ENCODE measurements around the gene RAP1A. TPM values are rescaled to one million over a fixed set of nuclear protein-coding genes. Genes with fewer than 3 reads are reported as not detected.
"Not testable (repeated sequence)": the region's sequence is repeated elsewhere in the genome, so short reads cannot be mapped to it uniquely, and the experiment has no call there.

RAP1A gene
- total RNA-seq, 1 experiment from 2014 or later, result 55.2 TPM

- Histone ChIP-seq H3K36me3 (ENCODE audit: low read depth) (no peaks in the 10 kb centered on the region), H3K4me1 (replicated peaks; ENCODE audit: insufficient read depth) (peaks cover 13% of the 10 kb centered on the region), H3F3A (ENCODE audit: insufficient read depth, low read depth) (no peaks in the 10 kb centered on the region; the same call in 1 of the 2 replicates), H3K27me3 (ENCODE audit: insufficient read depth, low read depth) (peaks cover 29% of the 10 kb centered on the region; the same call in 1 of the 2 replicates), H2AFZ (peak overlapping the region; percentile 92), H4K20me1 (ENCODE audit: insufficient read depth) (0 out of 2 replicates have a peak, but pooled peaks cover 3% of the 10 kb centered on the region), H3K9me3 (ENCODE audit: insufficient read depth, low read depth) (no peaks in the 10 kb centered on the region), H3K4me2 (peak overlapping the region; percentile 99), H3K27ac (no peak overlapping the region), H3K4me3 (peak overlapping the region; percentile 54), H3K9me2 (ENCODE audit: insufficient read depth) (no peaks in the 10 kb centered on the region), H3K79me2 (ENCODE audit: low read depth) (no peaks in the 10 kb centered on the region)
- ChIA-PET CTCF (no interaction called here), POLR2A (ENCODE audit: unreplicated experiment) (no interaction called here)
- intact Hi-C loops (cut with micrococcal nuclease; ENCODE audit: unreplicated experiment), result loop anchor here (1.0 kb wide), 1 partner anchor 15 kb away; the partner anchor contains the start of gene DDX20
- TF ChIP-seq EZH2 (IDR thresholded peaks at IDR 0.05; ENCODE audit: low read depth) (peak; percentile 93), CTCF (conservative IDR thresholded peaks at IDR 0.05) (no peak)
- DNase-seq, result peak in 1 of 2 experiments; percentile 50
- BruUV-seq (replicated peaks), result no TSS peak
Observed at GRCh38 chr1:111739925-111740765, 120.6 kb downstream of the RAP1A start.

- CTCF ChIA-PET; intact Hi-C loops (cut with micrococcal nuclease; ENCODE audit: unreplicated experiment); H3K36me3 ChIP-seq (ENCODE audit: low read depth): not testable (repeated sequence)
Observed at GRCh38 chr1:111742292-111742691, 122.7 kb downstream of the RAP1A start.

GRCh38 chr1:111742938-111743549 lies 123.5 kb downstream of the RAP1A start:
- Histone ChIP-seq H3K79me2 (ENCODE audit: low read depth) (no peaks in the 10 kb centered on the region), H4K20me1 (ENCODE audit: insufficient read depth) (no peaks in the 10 kb centered on the region), H3K4me1 (replicated peaks; ENCODE audit: insufficient read depth) (peaks cover 10% of the 10 kb centered on the region), H3K4me2 (no peak overlapping the region), H3K9me3 (ENCODE audit: insufficient read depth, low read depth) (no peaks in the 10 kb centered on the region), H3K4me3 (no peak overlapping the region), H3K27ac (no peak overlapping the region), H2AFZ (no peak overlapping the region), H3F3A (ENCODE audit: insufficient read depth, low read depth) (no peaks in the 10 kb centered on the region; the same call in 1 of the 2 replicates), H3K9me2 (ENCODE audit: insufficient read depth) (no peaks in the 10 kb centered on the region), H3K36me3 (ENCODE audit: low read depth) (no peaks in the 10 kb centered on the region), H3K27me3 (ENCODE audit: insufficient read depth, low read depth) (peaks cover 29% of the 10 kb centered on the region; the same call in 1 of the 2 replicates)
- POLR2A ChIA-PET (ENCODE audit: unreplicated experiment), result no interaction called here
- CTCF ChIA-PET, result no interaction called here
- BruUV-seq (replicated peaks), result no TSS peak
- no peak for DNase-seq
- intact Hi-C loops (cut with micrococcal nuclease; ENCODE audit: unreplicated experiment), result no loop called here
- no peak for TF ChIP-seq CTCF (conservative IDR thresholded peaks at IDR 0.05)
- TF ChIP-seq EZH2 (IDR thresholded peaks at IDR 0.05; ENCODE audit: low read depth), result no peak

More at GRCh38 chr1:111742292-111742691, 122.7 kb downstream of the RAP1A start:
- H3K9me2 ChIP-seq (ENCODE audit: insufficient read depth); BruUV-seq (replicated peaks); H4K20me1 ChIP-seq (ENCODE audit: insufficient read depth); H3K27ac ChIP-seq; H3K4me3 ChIP-seq; H3K4me2 ChIP-seq; POLR2A ChIA-PET (ENCODE audit: unreplicated experiment); H3K9me3 ChIP-seq (ENCODE audit: insufficient read depth, low read depth); H3F3A ChIP-seq (ENCODE audit: insufficient read depth, low read depth); H2AFZ ChIP-seq; H3K79me2 ChIP-seq (ENCODE audit: low read depth); DNase-seq: not testable (repeated sequence)
- Histone ChIP-seq H3K4me1 (replicated peaks; ENCODE audit: insufficient read depth) (peaks cover 13% of the 10 kb centered on the region), H3K27me3 (ENCODE audit: insufficient read depth, low read depth) (peaks cover 29% of the 10 kb centered on the region; the same call in 1 of the 2 replicates)

Measured in PC-9 (cell line).